Esophagus squamous epithelium (tissue), 4 donors: ENCODE results near the gene GLIPR1L1.

Experiments
- POLR2A ChIP-seq, 4 donors: fragments of 450-650 bp; IDR thresholded peaks; one replicate each; pipeline ENCODE4 v1.6.1; 2017; ENCODE audit warnings: antibody characterized with exemption in 4 of 4, mild to moderate bottlenecking in 4 of 4, moderate library complexity in 3 of 4
- TF ChIP-seq, protein P1 (sequence below), 6 experiments: fragments of 450-650 bp in 4 of 6; fragments of 200-600 bp in 2 of 6; sonication (generic) in 2 of 6; IDR thresholded peaks; one replicate each; pipeline ENCODE4 v1.5.1; 2016 to 2019; ENCODE audit warnings: antibody characterized with exemption in 6 of 6, mild to moderate bottlenecking in 4 of 6, moderate library complexity in 4 of 6

DNA sequence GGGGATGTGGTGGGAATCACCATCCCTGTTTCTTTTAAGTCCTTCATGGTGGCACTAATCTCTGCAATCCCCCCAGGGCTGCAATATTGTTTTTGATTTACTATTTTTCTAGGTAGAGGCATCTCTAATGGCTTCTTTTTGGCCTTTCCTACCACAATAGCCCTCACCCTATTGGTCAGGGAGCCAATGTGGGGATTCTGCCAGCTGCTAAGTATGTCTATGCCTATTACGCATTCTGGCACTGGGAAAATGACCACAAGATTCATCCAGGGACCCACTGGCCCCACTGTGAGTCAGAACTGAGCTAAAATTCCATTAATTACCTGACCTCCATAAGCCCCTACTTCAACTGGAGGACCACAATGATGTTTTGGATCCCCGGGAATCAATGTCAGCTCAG, 40.5 kb downstream of the GLIPR1L1 start:
- no peak for TF ChIP-seq POLR2A (IDR thresholded peaks at IDR 0.05)
- TF ChIP-seq, protein P1, sequence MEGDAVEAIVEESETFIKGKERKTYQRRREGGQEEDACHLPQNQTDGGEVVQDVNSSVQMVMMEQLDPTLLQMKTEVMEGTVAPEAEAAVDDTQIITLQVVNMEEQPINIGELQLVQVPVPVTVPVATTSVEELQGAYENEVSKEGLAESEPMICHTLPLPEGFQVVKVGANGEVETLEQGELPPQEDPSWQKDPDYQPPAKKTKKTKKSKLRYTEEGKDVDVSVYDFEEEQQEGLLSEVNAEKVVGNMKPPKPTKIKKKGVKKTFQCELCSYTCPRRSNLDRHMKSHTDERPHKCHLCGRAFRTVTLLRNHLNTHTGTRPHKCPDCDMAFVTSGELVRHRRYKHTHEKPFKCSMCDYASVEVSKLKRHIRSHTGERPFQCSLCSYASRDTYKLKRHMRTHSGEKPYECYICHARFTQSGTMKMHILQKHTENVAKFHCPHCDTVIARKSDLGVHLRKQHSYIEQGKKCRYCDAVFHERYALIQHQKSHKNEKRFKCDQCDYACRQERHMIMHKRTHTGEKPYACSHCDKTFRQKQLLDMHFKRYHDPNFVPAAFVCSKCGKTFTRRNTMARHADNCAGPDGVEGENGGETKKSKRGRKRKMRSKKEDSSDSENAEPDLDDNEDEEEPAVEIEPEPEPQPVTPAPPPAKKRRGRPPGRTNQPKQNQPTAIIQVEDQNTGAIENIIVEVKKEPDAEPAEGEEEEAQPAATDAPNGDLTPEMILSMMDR (IDR thresholded peaks at IDR 0.05), result no peak
